ENCODE data around the gene TTN.

Gene TTN

GRCh38 chr2:178810422-178810821 is 3.2 kb upstream of the TTN start:
- DNase-seq = no peak

GRCh38 chr2:178806543-178806942 is 680 bp downstream of the TTN start:
- no peak for DNase-seq

- DNase-seq = no peak
These were observed 1.8 kb downstream of the TTN start for GRCh38 chr2:178805457-178805856.

- no peak for DNase-seq
These were observed 2.4 kb downstream of the TTN start for GRCh38 chr2:178804791-178805190.

GRCh38 chr2:178800510-178800909 is 6.7 kb downstream of the TTN start:
- no peak for DNase-seq

- DNase-seq = no peak
These were observed 7.9 kb downstream of the TTN start for GRCh38 chr2:178799305-178799704.

- DNase-seq = peak; percentile 12
These were observed 11.0 kb downstream of the TTN start for GRCh38 chr2:178796079-178796677.

GRCh38 chr2:178787934-178788333 is 19.3 kb downstream of the TTN start:
- no peak for DNase-seq

GRCh38 chr2:178787155-178787554 is 20.1 kb downstream of the TTN start:
- DNase-seq = no peak

GRCh38 chr2:178783889-178784288 is 23.3 kb downstream of the TTN start:
- no peak for DNase-seq

- no peak for DNase-seq
These were observed 25.0 kb downstream of the TTN start for GRCh38 chr2:178782236-178782635.

GRCh38 chr2:178777577-178777976 is 29.6 kb downstream of the TTN start:
- no peak for DNase-seq

GRCh38 chr2:178776751-178777150 is 30.5 kb downstream of the TTN start:
- DNase-seq = no peak

- no peak for DNase-seq
These were observed 31.2 kb downstream of the TTN start for GRCh38 chr2:178775975-178776374.

- no peak for DNase-seq
These were observed 36.7 kb downstream of the TTN start for GRCh38 chr2:178770518-178770917.

GRCh38 chr2:178767094-178768060 is 39.8 kb downstream of the TTN start:
- DNase-seq = no peak

GRCh38 chr2:178764097-178764496 is 43.1 kb downstream of the TTN start:
- DNase-seq = no peak

GRCh38 chr2:178761759-178762371 is 45.4 kb downstream of the TTN start:
- DNase-seq = peak; percentile 4

- DNase-seq = no peak
These were observed 50.4 kb downstream of the TTN start for GRCh38 chr2:178756843-178757242.

- DNase-seq = no peak
These were observed 50.9 kb downstream of the TTN start for GRCh38 chr2:178756343-178756742.

- no peak for DNase-seq
These were observed 59.5 kb downstream of the TTN start for GRCh38 chr2:178747767-178748166.

GRCh38 chr2:178734518-178734917 is 72.7 kb downstream of the TTN start:
- DNase-seq = no peak

GRCh38 chr2:178733975-178734374 is 73.2 kb downstream of the TTN start:
- no peak for DNase-seq

- no peak for DNase-seq
These were observed 74.3 kb downstream of the TTN start for GRCh38 chr2:178732913-178733312.
